Natural killer cell (primary cell): Measurements from ENCODE around the gene COL5A1. TPM values are rescaled to one million over a fixed set of nuclear protein-coding genes. Genes with fewer than 3 reads are reported as not detected.

Experiments used
- ATAC-seq, 3 donors: fragments of 150-1000 bp in 2 of 3; fragments of 200-7000 bp in 1 of 3; cut with Tn5 transposase; 1 replicate in 1 of 3; 2 replicates in 2 of 3; pipeline ENCODE4 v1.10.0; 2021; ENCODE audit warnings: mild to moderate bottlenecking in 2 of 3, moderate library complexity in 2 of 3
- DNase-seq, 2 donors: peaks; one replicate each; pipeline versions ENCODE4 v3.0.0 to v3.0.0-alpha.2; 2013 to 2021; ENCODE audit warnings: mixed read lengths in 1 of 2
- H3K27ac ChIP-seq: one replicate; pipeline ENCODE4 v1.5.1; 2013; ENCODE audit warnings: mild to moderate bottlenecking, low read length
- H3K27me3 ChIP-seq: one replicate; pipeline ENCODE4 v1.6.1; 2013; ENCODE audit warnings: low read length; ENCODE audit not compliant: control insufficient read depth, insufficient read depth
- H3K36me3 ChIP-seq: one replicate; pipeline ENCODE4 v1.6.1; 2013; ENCODE audit warnings: low read length; ENCODE audit not compliant: control insufficient read depth, insufficient read depth
- H3K4me1 ChIP-seq: one replicate; pipeline ENCODE4 v1.6.1; 2013; ENCODE audit warnings: low read length; ENCODE audit not compliant: control insufficient read depth, insufficient read depth
- H3K4me3 ChIP-seq: one replicate; pipeline ENCODE4 v1.5.1; 2013; ENCODE audit warnings: low read length
- H3K9me3 ChIP-seq: one replicate; pipeline ENCODE4 v1.6.1; 2013; ENCODE audit warnings: low read length; ENCODE audit not compliant: control insufficient read depth, insufficient read depth
- H3K27ac Mint-ChIP-seq, 2 donors: one replicate each; pipeline ENCODE4 v1.8.0; 2022; ENCODE audit warnings: mild to moderate bottlenecking in 2 of 2, mixed read lengths in 2 of 2, moderate library complexity in 1 of 2
- H3K27me3 Mint-ChIP-seq, 2 donors: one replicate each; pipeline ENCODE4 v1.8.0; 2022; ENCODE audit warnings: low read depth in 2 of 2, mixed read lengths in 2 of 2
- H3K36me3 Mint-ChIP-seq: one replicate; pipeline ENCODE4 v1.8.0; 2022; ENCODE audit warnings: mixed read lengths
- H3K4me1 Mint-ChIP-seq, 2 donors: one replicate each; pipeline ENCODE4 v1.8.0; 2022; ENCODE audit warnings: mixed read lengths in 2 of 2
- H3K4me3 Mint-ChIP-seq: one replicate; pipeline ENCODE4 v1.8.0; 2022; ENCODE audit warnings: mild to moderate bottlenecking, moderate library complexity, mixed read lengths
- H3K9me3 Mint-ChIP-seq, 2 donors: one replicate each; pipeline ENCODE4 v1.8.0; 2022; ENCODE audit warnings: mixed read lengths in 2 of 2
- CTCF ChIP-seq: fragments of 200-600 bp; IDR thresholded peaks from one replicate; pipeline ENCODE4 v1.8.0; 2022; ENCODE audit warnings: antibody characterized with exemption
- WGBS: methylation state at CpG from one replicate; pipeline ENCODE4 v1.1.7; 2013; ENCODE audit warnings: missing lambda C conversion rate; ENCODE audit not compliant: insufficient coverage; 5-methylcytosine and 5-hydroxymethylcytosine counted together
- intact Hi-C: fragments of 100-400 bp; cut with micrococcal nuclease; formaldehyde crosslinking; loops from one replicate; pipeline ENCODE4 v1.14.2; 2022
- total RNA-seq, 4 donors: library from RNA; stranded (reverse); fragments of 120-200 nt in 1 of 4; gene quantifications; one replicate each; pipeline versions ENCODE4 v1.2.3 to v1.2.4, GENCODE V29; 2013 to 2022

The COL5A1 gene
- total RNA-seq, 3 donors from 2014 or later (not counting 1 experiment from before 2014, with no cell fraction given): 0.11 to 0.28 (median 0.23) TPM

GRCh38 chr9:134868751-134869553 lies 227.3 kb downstream of the COL5A1 start:
- Histone ChIP-seq H3K4me3 (no peak overlapping the region), H3K4me1 (no peaks in the 10 kb centered on the region), H3K9me3 (no peaks in the 10 kb centered on the region), H3K36me3 (no peaks in the 10 kb centered on the region), H3K27me3 (no peaks in the 10 kb centered on the region), H3K27ac (no peak overlapping the region)
- Mint-ChIP-seq H3K9me3 (no peaks in the 10 kb centered on the region), H3K27ac (no peak overlapping the region), H3K4me3 (no peak overlapping the region), H3K27me3 (no peaks in the 10 kb centered on the region), H3K36me3 (no peaks in the 10 kb centered on the region), H3K4me1 (no peaks in the 10 kb centered on the region)
- no peak for DNase-seq
- TF ChIP-seq CTCF: no peak
- 74% methylated on average over 25 of the region's 25 CpGs for WGBS
- intact Hi-C loops: no loop called here
- ATAC-seq: no peak

- intact Hi-C loops: no loop called here
- DNase-seq (no peak), ATAC-seq (no peak)
- Histone ChIP-seq H3K27me3 (no peaks in the 10 kb centered on the region), H3K36me3 (no peaks in the 10 kb centered on the region), H3K4me1 (no peaks in the 10 kb centered on the region), H3K4me3 (no peak overlapping the region), H3K27ac (no peak overlapping the region), H3K9me3 (no peaks in the 10 kb centered on the region)
- H3K9me3 Mint-ChIP-seq: no peaks in the 10 kb centered on the region
- H3K4me1 Mint-ChIP-seq: no peaks in the 10 kb centered on the region
- no peaks in the 10 kb centered on the region for H3K27me3 Mint-ChIP-seq
- no peak overlapping the region for H3K4me3 Mint-ChIP-seq
- no peak overlapping the region for H3K27ac Mint-ChIP-seq
- no peaks in the 10 kb centered on the region for H3K36me3 Mint-ChIP-seq
- 78% methylated on average over 17 of the region's 17 CpGs for WGBS
- TF ChIP-seq CTCF: no peak
These were observed 228.1 kb downstream of the COL5A1 start for GRCh38 chr9:134869554-134870300.

- no peak for ATAC-seq
- Mint-ChIP-seq H3K4me1 (no peaks in the 10 kb centered on the region), H3K36me3 (no peaks in the 10 kb centered on the region), H3K4me3 (no peak overlapping the region), H3K27me3 (no peaks in the 10 kb centered on the region), H3K27ac (no peak overlapping the region), H3K9me3 (no peaks in the 10 kb centered on the region)
- no peak overlapping the region for H3K4me3 ChIP-seq
- intact Hi-C loops: no loop called here
- TF ChIP-seq CTCF: no peak
- H3K27ac ChIP-seq: no peak overlapping the region
- WGBS: 82% methylated on average over 11 of the region's 11 CpGs
- no peaks in the 10 kb centered on the region for H3K36me3 ChIP-seq
- no peak for DNase-seq
- no peaks in the 10 kb centered on the region for H3K4me1 ChIP-seq
- H3K27me3 ChIP-seq: no peaks in the 10 kb centered on the region
- no peaks in the 10 kb centered on the region for H3K9me3 ChIP-seq
These were observed 228.7 kb downstream of the COL5A1 start for GRCh38 chr9:134870301-134870694.
